K562 (cell line): ENCODE measurements around the gene EXOC3L1. TPM values are rescaled to one million over a fixed set of nuclear protein-coding genes. Genes with fewer than 3 reads are reported as not detected.

Experiments
- ATAC-seq: fragments of 200-7000 bp; cut with Tn5 transposase; 3 replicates; pipeline ENCODE4 v1.9.1; 2020; ENCODE audit warnings: moderate library complexity
- BruUV-seq: library from RNA; stranded (reverse); fragments of 400-500 nt; replicated peaks from 2 replicates; lab custom pipeline; 2021; lab: Mats Ljungman, UMichigan
- CTCF ChIA-PET: fragments of 300-600 bp; formaldehyde crosslinking; extraction: SDS; loops from one replicate; lab custom pipeline; 2021; ENCODE audit warnings: low intra/inter-chr PET ratio; lab: Yijun Ruan, JAX
- POLR2A ChIA-PET: fragments of 300-600, 350-650 bp; sonication (Branson Sonifier 250); formaldehyde crosslinking; extraction: SDS; loops from one replicate; lab custom pipeline; 2021; ENCODE audit warnings: antibody characterized with exemption, inconsistent platforms; lab: Yijun Ruan, JAX
- DNase-seq, 4 experiments: peaks; one replicate each; pipeline versions ENCODE4 v3.0.0 to v3.0.0-alpha.2; 2011 to 2018; ENCODE audit warnings: low spot score in 3 of 4, mixed read lengths in 3 of 4; ENCODE audit errors: extremely low read depth in 1 of 4
- FAIRE-seq: peaks from 2 replicates; lab custom pipeline; 2011; peaks lifted over from hg19 to GRCh38; lab: Jason Lieb, UNC
- H2AFZ ChIP-seq: 2 replicates; pipeline ENCODE4 v1.6.0; 2011; ENCODE audit warnings: low read depth, low read length, control low read depth, inconsistent platforms
- H3K27ac ChIP-seq: fragments of 200-600 bp; 3 replicates; pipeline ENCODE4 v1.8.0; 2011; ENCODE audit warnings: low read depth, mild to moderate bottlenecking, control low read depth, inconsistent platforms, low read length, moderate library complexity, mixed read lengths; ENCODE audit errors: extremely low read depth
- H3K27me3 ChIP-seq, 2 experiments: fragments of 300-600 bp in 1 of 2; 2 replicates in 1 of 2; 3 replicates in 1 of 2; pipeline versions ENCODE4 v1.6.0 to v1.8.0; 2011; ENCODE audit warnings: inconsistent platforms in 2 of 2, low read length in 2 of 2, mild to moderate bottlenecking in 1 of 2, mixed read lengths in 1 of 2, moderate library complexity in 1 of 2; ENCODE audit not compliant: control insufficient read depth in 2 of 2, insufficient read depth in 2 of 2
- H3K36me3 ChIP-seq: fragments of 300-600 bp; 3 replicates; pipeline ENCODE4 v1.8.0; 2011; ENCODE audit warnings: mild to moderate bottlenecking, low read length, inconsistent platforms; ENCODE audit not compliant: control insufficient read depth, insufficient read depth
- H3K4me1 ChIP-seq, 2 experiments: fragments of 200-600 bp in 1 of 2; replicated peaks in 1 of 2; 2 replicates in 1 of 2; 3 replicates in 1 of 2; pipeline versions ENCODE4 v1.5.1 to v1.8.0; 2011; ENCODE audit warnings: inconsistent platforms in 2 of 2, low read length in 2 of 2, mild to moderate bottlenecking in 1 of 2, mixed read lengths in 1 of 2, moderate library complexity in 1 of 2; ENCODE audit not compliant: control insufficient read depth in 2 of 2, insufficient read depth in 2 of 2
- H3K4me2 ChIP-seq: 2 replicates; pipeline ENCODE4 v1.6.1; 2011; ENCODE audit warnings: low read length, control low read depth, inconsistent platforms, mixed read lengths; ENCODE audit not compliant: insufficient read depth
- H3K4me3 ChIP-seq: fragments of 200-600 bp; sonication (generic), shearing (Covaris generic); 2 replicates; pipeline ENCODE4 v1.5.1; 2016; ENCODE audit warnings: control low read depth, inconsistent platforms
- H3K79me2 ChIP-seq: fragments of 200-600 bp; 3 replicates; pipeline ENCODE4 v1.8.0; 2011; ENCODE audit warnings: low read length, inconsistent platforms; ENCODE audit not compliant: control insufficient read depth, insufficient read depth
- H3K9ac ChIP-seq, 2 experiments: 2 replicates each; pipeline versions ENCODE4 v1.6.0 to v1.6.1; 2011; ENCODE audit warnings: low read depth in 2 of 2, low read length in 2 of 2, control low read depth in 1 of 2, inconsistent platforms in 1 of 2, mild to moderate bottlenecking in 1 of 2, mixed read lengths in 1 of 2; ENCODE audit not compliant: insufficient read depth in 1 of 2
- H3K9me1 ChIP-seq: one replicate; pipeline ENCODE4 v1.6.0; 2011; ENCODE audit warnings: inconsistent platforms, mild to moderate bottlenecking, low read length, moderate library complexity; ENCODE audit not compliant: control insufficient read depth, insufficient read depth
- H3K9me3 ChIP-seq: replicated peaks from 2 replicates; pipeline ENCODE4 v1.5.1; 2011; ENCODE audit warnings: low read depth, low read length, inconsistent platforms; ENCODE audit not compliant: control insufficient read depth, insufficient read depth
- H4K20me1 ChIP-seq: replicated peaks from 2 replicates; pipeline ENCODE4 v1.6.1; 2011; ENCODE audit warnings: low read length, inconsistent platforms, mixed read lengths; ENCODE audit not compliant: control insufficient read depth, insufficient read depth
- ARID1B ChIP-seq: fragments of 450-650 bp; IDR thresholded peaks from 2 replicates; pipeline ENCODE4 v1.6.1; 2016; ENCODE audit warnings: antibody characterized with exemption, mild to moderate bottlenecking, inconsistent platforms
- BHLHE40 ChIP-seq: IDR thresholded peaks from 2 replicates; pipeline ENCODE4 v1.6.1; 2011; ENCODE audit warnings: low read length, improper control_type of control experiment
- CHD2 ChIP-seq: IDR thresholded peaks from 2 replicates; pipeline ENCODE4 v1.6.1; 2011; ENCODE audit warnings: low read depth, low read length
- CTCFL ChIP-seq: IDR thresholded peaks from 2 replicates; pipeline ENCODE4 v1.6.1; 2011; ENCODE audit warnings: borderline replicate concordance, low read depth, mild to moderate bottlenecking, moderate library complexity, low read length; ENCODE audit not compliant: insufficient read depth, poor library complexity, severe bottlenecking
- GATAD2A ChIP-seq: fragments of 450-650 bp; IDR thresholded peaks from 2 replicates; pipeline ENCODE4 v1.6.1; 2017
- KDM5B ChIP-seq: fragments of 200-600 bp; sonication (generic); IDR thresholded peaks from 2 replicates; pipeline ENCODE4 v1.6.1; 2012; ENCODE audit warnings: low read depth, mild to moderate bottlenecking, moderate library complexity, low read length, control low read depth, inconsistent platforms; ENCODE audit not compliant: insufficient replicate concordance
- L3MBTL2 ChIP-seq: fragments of 450-650 bp; IDR thresholded peaks from 2 replicates; pipeline ENCODE4 v1.6.1; 2016; ENCODE audit warnings: mild to moderate bottlenecking, moderate library complexity
- NRF1 ChIP-seq, 2 experiments: fragments of 450-650 bp; IDR thresholded peaks in 1 of 2; conservative IDR thresholded peaks in 1 of 2; 2 replicates each; pipeline ENCODE4 v1.6.1; 2014; ENCODE audit warnings: mild to moderate bottlenecking in 2 of 2
- PHF8 ChIP-seq: fragments of 200-600 bp; sonication (generic); IDR thresholded peaks from 2 replicates; pipeline ENCODE4 v1.6.1; 2012; ENCODE audit warnings: mixed run types, mild to moderate bottlenecking, inconsistent platforms, low read length, moderate library complexity, borderline replicate concordance
- RBBP5 ChIP-seq: fragments of 200-600 bp; sonication (generic); IDR thresholded peaks from 2 replicates; pipeline ENCODE4 v1.6.1; 2012; ENCODE audit warnings: borderline replicate concordance, mild to moderate bottlenecking, low read length, control low read depth, inconsistent platforms; ENCODE audit not compliant: insufficient read depth, poor library complexity, severe bottlenecking
- RBM39 ChIP-seq: fragments of 200-400 bp; formaldehyde crosslinking; optimal IDR thresholded peaks from 2 replicates; pipeline ENCODE3; 2018; ENCODE audit warnings: low read depth, low read length
- SIRT6 ChIP-seq: IDR thresholded peaks from one replicate; pipeline ENCODE4 v1.6.1; 2012; ENCODE audit warnings: low read depth, mild to moderate bottlenecking, control low read depth, inconsistent platforms, low read length, moderate library complexity
- ZFX ChIP-seq: sonication (generic); formaldehyde crosslinking; IDR thresholded peaks from 2 replicates; pipeline ENCODE4 v1.8.0; 2022; ENCODE audit warnings: mild to moderate bottlenecking, missing genetic modification reagents, moderate library complexity
- WGBS: fragments of 100-300 bp; shearing (Covaris generic); methylation state at CpG from one replicate; pipeline ENCODE4 v1.1.6; 2016; ENCODE audit warnings: low coverage, mixed read lengths; ENCODE audit not compliant: insufficient coverage; ENCODE audit errors: missing lambda C conversion rate; 5-methylcytosine and 5-hydroxymethylcytosine counted together
- in situ Hi-C: fragments of 300-500 bp; cut with MboI; formaldehyde crosslinking; loops from 4 replicates; pipeline ENCODE4 v1.15.0; 2018; ENCODE audit warnings: inconsistent platforms, mixed read lengths
- intact Hi-C: fragments of 100-400 bp; cut with micrococcal nuclease; formaldehyde crosslinking; loops from 2 replicates; pipeline ENCODE4 v1.14.2; 2022
- polyA plus RNA-seq, 8 experiments: library from polyadenylated mRNA; depleted of rRNA in 4 of 8; stranded (reverse) in 5 of 8; unstranded in 3 of 8; fragments of >200 nt; fragmentation: Nextera tagmentation in 2 of 8; fragmentation: Illumina TruSeq in 1 of 8; extraction: Ambion mirVana in 2 of 8; extraction: Trizol in 1 of 8; gene quantifications; 2 replicates each; pipeline versions ENCODE4 v1.2.1 to v1.2.3, GENCODE V29; 2011 to 2014; ENCODE audit warnings: inconsistent platforms in 1 of 8, missing spikeins in 1 of 8
- total RNA-seq, 7 experiments: library from RNA; depleted of rRNA in 6 of 7; stranded (reverse); fragments of >200 nt in 6 of 7; fragmentation: Illumina TruSeq in 2 of 7; extraction: Trizol in 2 of 7; gene quantifications; 2 replicates each; pipeline versions ENCODE4 v1.2.1 to v1.2.3, GENCODE V29; 2011 to 2021; ENCODE audit warnings: low replicate concordance in 1 of 7
- TF ChIP-seq, protein P1 (sequence below), 2 experiments: fragments of 200-800 bp in 1 of 2; sonication (Bioruptor generic) in 1 of 2; sonication (generic) in 1 of 2; formaldehyde crosslinking in 1 of 2; IDR thresholded peaks in 1 of 2; conservative IDR thresholded peaks in 1 of 2; 2 replicates each; pipeline versions ENCODE4 v1.5.0 to v1.6.1; 2016 to 2020; ENCODE audit warnings: missing compliant biosample characterization in 1 of 2, missing genetic modification characterization in 1 of 2, missing genetic modification reagents in 1 of 2
- TF ChIP-seq, protein P2 (sequence below): sonication (generic); formaldehyde crosslinking; IDR thresholded peaks from 2 replicates; pipeline ENCODE4 v1.8.1; 2023; ENCODE audit warnings: mild to moderate bottlenecking, missing genetic modification reagents, moderate library complexity

Gene EXOC3L1
- total and polyA plus RNA-seq, 9 of the 15 experiments (the other 6 are each of a cell fraction or from before 2014, with no cell fraction given) = 0.08 TPM; not detected in 8

DNA sequence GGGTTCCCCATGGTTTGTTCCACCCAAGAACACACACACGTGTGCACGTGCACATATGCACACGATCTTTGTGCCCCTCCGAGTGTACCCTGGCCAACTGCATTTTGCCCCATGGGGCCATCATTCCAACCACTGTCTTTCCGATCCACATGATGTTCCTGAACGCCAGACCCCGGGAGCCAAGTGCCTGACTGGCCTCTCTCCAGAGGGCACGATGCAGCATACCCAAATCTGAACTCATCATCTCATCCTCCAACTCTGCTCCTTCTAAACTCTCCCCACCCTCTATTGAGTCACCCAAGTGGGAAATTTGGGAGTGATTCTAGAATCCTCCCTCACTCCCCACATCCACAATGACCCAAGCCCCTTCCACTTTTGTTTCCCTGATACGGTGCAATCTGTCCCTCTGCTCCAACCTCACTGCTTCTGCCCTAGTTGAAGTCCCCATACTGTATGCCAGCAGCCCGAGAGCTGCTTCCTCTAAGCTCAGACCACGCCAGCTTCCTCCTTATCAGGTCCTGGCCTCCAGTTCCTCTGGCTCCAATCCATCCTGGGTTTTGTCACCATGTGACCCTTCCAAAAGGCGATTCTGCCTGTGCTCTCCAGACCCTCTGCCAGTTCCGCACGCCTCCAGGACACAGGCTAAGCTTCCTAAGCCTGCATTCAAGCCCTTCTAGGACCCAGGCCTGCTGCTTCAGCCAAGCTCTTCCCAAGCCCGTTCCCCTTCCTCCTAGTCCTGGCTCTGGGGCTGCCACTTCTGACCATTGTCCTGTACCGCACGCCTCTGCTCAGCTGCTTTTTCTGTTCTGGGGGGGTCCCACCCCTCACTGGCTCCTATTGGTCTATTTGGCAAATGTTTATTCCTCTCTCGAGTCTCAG is 26.9 kb upstream of the EXOC3L1 start:
- Histone ChIP-seq H3K4me1 (peaks cover 20 to 24% of the 10 kb centered on the region in 2 experiments), H3K27ac (peak overlapping the region; percentile 42), H3K9me3 (no peaks in the 10 kb centered on the region), H3K9ac (peak overlapping the region; percentile 33 to 89; a peak in 3 of 4 replicates), H3K4me2 (peak overlapping the region; percentile 64), H3K27me3 (no peaks in the 10 kb centered on the region), H3K4me3 (no peak overlapping the region), H3K79me2 (no peaks in the 10 kb centered on the region), H2AFZ (peak overlapping the region; percentile 94), H3K9me1 (no peaks in the 10 kb centered on the region), H3K36me3 (no peaks in the 10 kb centered on the region), H4K20me1 (no peaks in the 10 kb centered on the region)
- ChIA-PET POLR2A (interaction anchor here (0.6 to 3.1 kb wide), 6 partner anchors 9 to 20 kb away, joined by 3 to 21 read pairs (median 4); partner anchors contain the start of gene TMEM208), CTCF (no interaction called here)
- in situ Hi-C loops = no loop called here
- intact Hi-C loops = no loop called here
- ATAC-seq (peak; percentile 89), DNase-seq (peak; percentile 64 to 83 (median 73)), FAIRE-seq (peak; percentile 93)
- WGBS = 35% methylated on average over 17 of the region's 18 CpGs
- no TSS peak for BruUV-seq
- TF ChIP-seq PHF8 (peak; percentile 66; the same call in 1 of the 2 replicates), ARID1B (peak; percentile 67), RBM39 (peak; percentile 61), L3MBTL2 (peak; percentile 64), RBBP5 (peak; percentile 21), NRF1 (conservative IDR thresholded peaks at IDR 0.05 in 1 of 2, IDR thresholded peaks at IDR 0.05 in 1 of 2) (peak in 1 of 2 experiments; percentile 21; a peak in 1 of 4 replicates), SIRT6 (no peak), BHLHE40 (peak; percentile 60; the same call in 1 of the 2 replicates), ZFX (CRISPR knock-in tag) (peak; percentile 61), GATAD2A (0 out of 2 replicates have a peak, but pooled peaks have one; percentile 22), CHD2 (no peak), KDM5B (peak; percentile 55), CTCFL (no peak)
- TF ChIP-seq, protein P1, sequence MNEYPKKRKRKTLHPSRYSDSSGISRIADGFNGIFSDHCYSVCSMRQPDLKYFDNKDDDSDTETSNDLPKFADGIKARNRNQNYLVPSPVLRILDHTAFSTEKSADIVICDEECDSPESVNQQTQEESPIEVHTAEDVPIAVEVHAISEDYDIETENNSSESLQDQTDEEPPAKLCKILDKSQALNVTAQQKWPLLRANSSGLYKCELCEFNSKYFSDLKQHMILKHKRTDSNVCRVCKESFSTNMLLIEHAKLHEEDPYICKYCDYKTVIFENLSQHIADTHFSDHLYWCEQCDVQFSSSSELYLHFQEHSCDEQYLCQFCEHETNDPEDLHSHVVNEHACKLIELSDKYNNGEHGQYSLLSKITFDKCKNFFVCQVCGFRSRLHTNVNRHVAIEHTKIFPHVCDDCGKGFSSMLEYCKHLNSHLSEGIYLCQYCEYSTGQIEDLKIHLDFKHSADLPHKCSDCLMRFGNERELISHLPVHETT (CRISPR knock-in tag; conservative IDR thresholded peaks at IDR 0.05 in 1 of 2, IDR thresholded peaks at IDR 0.05 in 1 of 2) = peak in 1 of 2 experiments; percentile 19; a peak in 1 of 4 replicates
- TF ChIP-seq, protein P2, sequence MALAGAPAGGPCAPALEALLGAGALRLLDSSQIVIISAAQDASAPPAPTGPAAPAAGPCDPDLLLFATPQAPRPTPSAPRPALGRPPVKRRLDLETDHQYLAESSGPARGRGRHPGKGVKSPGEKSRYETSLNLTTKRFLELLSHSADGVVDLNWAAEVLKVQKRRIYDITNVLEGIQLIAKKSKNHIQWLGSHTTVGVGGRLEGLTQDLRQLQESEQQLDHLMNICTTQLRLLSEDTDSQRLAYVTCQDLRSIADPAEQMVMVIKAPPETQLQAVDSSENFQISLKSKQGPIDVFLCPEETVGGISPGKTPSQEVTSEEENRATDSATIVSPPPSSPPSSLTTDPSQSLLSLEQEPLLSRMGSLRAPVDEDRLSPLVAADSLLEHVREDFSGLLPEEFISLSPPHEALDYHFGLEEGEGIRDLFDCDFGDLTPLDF (CRISPR knock-in tag) = no peak
